OCI-M2 (cell line): ENCODE data around the gene HYI.
A peak's percentile ranks its signal among the peaks of the same experiment; 100 is the strongest.
"Not testable (repeated sequence)": the region's sequence is repeated elsewhere in the genome, so short reads cannot be mapped to it uniquely, and the experiment has no call there.

Experiments used
- DNase-seq: peaks from one replicate; lab custom pipeline; 2025; ENCODE audit not compliant: unreplicated experiment; lab: John Stamatoyannopoulos, UW

The HYI gene

DNA sequence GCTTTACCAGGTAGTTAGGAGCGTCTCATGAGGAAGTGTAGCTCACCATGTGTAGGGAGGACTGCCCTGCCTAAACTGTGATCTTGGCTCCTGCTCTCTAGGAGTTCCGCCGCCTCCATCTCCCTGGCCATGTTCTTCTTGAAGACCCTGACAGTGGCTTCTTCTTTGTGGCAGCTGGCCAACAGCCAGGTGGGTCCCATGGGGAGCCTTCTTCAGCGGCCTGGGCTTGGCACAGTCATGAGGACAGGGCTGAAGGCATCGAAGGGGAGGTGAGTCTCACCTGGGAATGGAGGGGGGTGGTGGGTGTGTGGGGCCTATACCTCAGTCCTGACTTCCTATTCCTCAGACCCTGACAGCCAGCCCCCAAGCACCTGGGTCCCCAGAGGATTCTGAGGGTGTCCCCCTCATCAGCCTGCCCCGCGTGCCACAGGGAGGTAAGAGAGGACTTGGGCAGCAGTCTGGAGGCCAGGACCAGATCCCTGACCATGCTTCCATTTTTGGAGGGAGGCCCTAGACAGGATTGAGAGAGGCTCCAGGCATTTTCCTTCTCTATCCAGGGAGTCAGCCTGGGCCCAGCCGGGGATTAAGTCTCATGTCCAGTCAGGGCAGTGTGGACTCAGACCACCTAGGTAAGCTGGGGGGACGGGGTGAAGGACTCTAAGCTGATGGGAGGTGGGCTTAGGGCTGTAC lies 21.4 kb downstream of the HYI start:
- no peak for DNase-seq

DNA sequence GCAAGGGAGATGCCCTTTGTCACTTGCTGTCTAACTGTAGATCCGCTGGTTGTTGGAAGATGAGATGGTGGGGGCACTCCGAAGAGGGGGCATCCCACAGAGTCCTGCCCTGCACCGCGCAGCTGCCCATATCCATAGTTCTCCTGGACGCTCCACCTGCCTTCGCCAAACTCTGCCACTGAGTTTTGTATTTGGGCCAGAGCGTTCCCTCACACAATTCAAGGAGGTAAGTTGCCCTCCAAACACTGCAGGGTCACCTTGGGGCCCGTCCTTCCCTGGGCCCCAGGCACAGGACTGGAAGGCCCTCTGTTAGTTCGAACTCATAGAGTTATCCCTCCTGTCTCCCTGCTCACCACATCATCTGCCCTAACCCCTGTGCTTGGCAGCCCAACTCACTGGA lies 22.1 kb downstream of the HYI start:
- DNase-seq: no peak

DNA sequence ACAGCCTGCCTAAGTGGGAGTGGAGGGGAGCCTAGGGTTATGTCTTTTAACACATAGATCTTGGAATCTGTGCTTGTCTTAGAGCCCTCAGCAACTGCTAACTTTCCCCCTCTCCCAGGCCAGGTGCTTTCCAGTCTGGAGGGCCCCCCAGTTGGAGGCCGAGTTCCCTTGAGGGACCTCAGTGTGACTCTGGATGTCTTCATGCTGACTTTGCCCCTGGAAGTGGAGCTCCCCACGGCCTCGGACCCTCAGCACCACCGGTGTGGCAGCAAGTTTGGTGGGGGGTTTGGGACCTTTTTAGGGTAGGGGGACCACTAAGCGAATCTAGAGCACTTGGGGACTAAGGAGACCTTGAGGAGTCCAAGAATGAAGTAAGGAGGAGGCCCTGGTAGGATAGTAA lies 22.9 kb downstream of the HYI start:
- DNase-seq: no peak

- DNase-seq: no peak
Observed at GRCh38 chr1:43427941-43428340, 25.8 kb downstream of the HYI start.

GRCh38 chr1:43427524-43427923 lies 26.2 kb downstream of the HYI start:
- DNase-seq: no peak

DNA sequence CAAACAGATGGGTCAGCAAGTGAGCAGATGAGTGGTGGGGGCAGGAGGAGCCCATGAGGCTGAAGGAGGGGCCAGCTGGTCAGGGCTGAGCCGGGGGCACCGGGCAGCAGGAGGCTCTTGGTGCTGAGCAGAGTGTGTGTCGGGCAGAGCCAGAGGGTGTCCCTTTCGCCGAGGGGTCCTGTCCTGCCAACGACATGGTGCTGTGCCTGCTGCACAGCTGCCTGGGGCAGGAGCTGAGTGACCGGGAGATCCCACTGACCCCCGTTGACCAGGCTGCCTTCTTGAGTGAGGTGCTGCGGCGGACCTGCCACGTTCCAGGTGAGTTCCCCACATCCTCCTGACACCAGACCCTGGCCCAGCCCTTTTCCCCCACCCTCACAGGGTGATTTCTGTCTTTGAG lies 27.5 kb downstream of the HYI start:
- DNase-seq: no peak

DNA sequence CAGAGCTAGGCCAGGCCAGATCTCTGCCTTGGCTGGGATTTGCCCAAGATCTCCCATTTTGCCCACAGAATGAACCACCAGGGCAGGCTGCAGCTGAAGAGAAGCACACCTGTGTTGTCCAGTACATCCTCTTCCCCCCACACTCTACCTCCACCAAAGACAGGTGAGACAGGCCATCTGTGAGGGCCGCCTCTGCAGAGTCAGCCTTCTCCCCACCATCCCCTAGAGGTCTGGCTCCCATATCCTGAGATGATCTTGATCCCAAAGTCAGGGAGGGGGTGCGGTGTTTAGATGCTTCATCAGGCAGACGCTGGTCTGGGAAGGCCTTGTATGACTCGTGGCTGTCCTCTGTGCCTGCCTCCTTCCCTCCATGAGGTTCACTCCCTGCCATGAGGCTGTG lies 28.7 kb downstream of the HYI start:
- no peak for DNase-seq

GRCh38 chr1:43423672-43424550 lies 29.8 kb downstream of the HYI start:
- DNase-seq: no peak

DNA sequence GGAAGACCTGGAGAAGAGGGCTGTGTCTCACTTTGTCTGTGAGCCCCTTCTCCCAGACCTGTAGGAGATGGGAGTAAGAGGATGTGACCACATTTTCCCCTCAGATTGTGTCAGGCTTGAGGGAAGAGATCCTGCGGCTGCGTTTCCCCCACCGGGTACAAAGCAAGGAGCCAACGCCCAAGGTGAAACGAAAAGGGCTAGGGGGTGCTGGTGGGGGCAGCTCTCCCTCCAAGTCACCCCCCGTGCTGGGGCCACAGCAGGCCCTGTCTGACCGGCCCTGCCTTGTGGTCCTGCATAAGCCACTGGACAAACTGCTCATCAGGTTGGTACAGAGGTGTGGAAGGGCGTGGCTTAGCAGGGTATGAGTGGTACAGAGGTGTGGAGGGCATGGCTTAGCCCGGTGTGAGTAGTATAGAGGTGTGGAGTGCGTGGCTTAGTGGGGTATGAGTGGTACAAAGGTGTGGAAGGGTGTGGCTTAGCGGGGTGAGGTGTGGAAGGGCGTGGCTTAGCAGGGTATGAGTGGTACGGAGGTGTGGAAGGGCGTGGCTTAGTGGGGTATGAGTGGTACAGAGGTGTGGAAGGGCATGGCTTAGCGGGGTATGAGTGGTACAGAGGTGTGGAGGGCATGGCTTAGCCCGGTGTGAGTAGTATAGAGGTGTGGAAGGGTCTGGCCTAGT lies 30.6 kb downstream of the HYI start:
- DNase-seq: no peak

- DNase-seq: no peak
Observed at GRCh38 chr1:43421976-43422750, 31.6 kb downstream of the HYI start.

GRCh38 chr1:43421396-43421795 lies 32.3 kb downstream of the HYI start:
- DNase-seq: no peak

GRCh38 chr1:43420874-43421273 lies 32.9 kb downstream of the HYI start:
- no peak for DNase-seq

DNA sequence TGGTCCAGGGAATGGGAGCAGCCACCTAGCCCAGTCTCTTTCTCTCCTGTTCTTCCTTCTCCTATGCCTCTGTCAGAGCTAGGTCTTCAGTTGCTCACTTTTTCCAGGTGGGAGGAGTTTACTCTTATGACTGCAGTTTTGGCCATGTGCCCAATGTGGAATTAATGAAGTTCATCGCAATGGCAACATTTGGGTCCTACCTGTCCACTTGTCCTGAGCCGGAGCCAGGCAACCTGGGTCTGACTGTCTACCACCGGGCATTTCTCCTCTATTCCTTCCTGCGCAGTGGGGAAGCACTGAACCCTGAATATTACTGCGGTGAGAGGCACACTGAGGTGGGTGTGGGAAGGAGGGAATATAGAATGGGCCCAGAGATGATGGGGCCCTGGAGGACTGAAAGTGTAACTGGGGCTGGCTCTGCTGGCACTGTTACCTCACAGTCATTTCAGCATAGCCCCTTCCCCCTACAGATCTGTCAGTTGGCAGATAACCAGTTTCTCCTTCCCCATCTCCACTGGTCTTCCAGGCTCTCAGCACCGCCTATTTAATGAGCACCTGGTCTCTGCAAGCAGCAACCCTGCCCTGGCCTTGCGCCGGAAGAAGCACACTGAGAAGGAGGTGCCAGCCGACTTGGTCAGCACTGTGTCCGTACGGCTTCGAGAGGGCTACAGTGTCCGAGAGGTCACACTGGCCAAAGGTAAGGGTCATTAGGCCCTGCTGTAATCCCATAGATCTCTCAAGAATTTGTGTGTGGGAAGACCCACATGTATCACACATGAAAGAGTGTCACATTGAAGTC lies 33.9 kb downstream of the HYI start:
- DNase-seq: no peak

- no peak for DNase-seq
Observed at GRCh38 chr1:43418858-43419257, 34.9 kb downstream of the HYI start.

DNA sequence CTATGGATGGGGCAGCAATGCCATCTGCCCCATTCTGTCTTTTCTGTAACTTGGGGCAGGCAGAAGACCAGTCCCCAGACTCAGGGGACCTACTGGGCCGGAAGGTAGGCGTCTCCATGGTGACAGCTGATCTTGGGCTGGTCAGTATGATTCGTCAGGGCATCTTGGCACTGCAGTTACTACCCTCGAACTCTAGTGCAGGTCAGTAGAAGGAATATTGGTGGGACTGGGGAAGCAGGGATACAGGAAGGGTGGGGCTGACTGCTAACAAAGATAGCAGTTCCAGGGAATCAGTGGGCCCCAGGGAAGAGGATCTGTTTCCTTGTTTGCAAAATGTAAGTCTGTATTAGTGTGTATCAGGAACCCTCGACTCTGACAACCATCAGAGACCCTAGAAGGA lies 37.8 kb downstream of the HYI start:
- DNase-seq: no peak

DNA sequence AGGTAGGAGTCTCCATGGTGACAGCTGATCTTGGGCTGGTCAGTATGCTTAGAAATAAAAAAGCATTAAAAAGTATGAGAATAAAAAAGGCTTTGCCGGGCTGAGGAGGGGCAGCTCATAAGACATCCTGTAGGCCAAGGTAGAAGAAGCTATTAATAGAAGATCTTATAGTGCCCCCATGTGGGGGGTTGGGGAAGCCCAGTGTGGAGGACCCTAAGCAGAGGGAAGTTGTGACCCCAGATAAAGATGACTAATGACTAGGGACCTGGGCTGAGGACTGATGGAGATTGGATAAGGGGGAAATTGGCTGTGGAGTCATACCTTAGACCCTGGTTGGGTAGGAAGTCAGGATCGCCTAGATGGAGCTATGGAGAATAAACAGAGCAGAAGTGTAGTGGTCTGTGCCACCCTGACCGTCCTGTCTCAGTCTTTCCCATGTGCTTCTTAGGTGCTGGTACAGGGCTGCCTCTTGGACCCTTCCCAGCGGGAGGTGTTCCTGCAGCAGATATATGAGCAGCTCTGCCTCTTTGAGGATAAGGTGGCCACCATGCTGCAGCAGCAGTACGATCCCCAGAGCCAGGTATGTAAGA lies 39.0 kb downstream of the HYI start:
- peak; percentile 47 for DNase-seq

DNA sequence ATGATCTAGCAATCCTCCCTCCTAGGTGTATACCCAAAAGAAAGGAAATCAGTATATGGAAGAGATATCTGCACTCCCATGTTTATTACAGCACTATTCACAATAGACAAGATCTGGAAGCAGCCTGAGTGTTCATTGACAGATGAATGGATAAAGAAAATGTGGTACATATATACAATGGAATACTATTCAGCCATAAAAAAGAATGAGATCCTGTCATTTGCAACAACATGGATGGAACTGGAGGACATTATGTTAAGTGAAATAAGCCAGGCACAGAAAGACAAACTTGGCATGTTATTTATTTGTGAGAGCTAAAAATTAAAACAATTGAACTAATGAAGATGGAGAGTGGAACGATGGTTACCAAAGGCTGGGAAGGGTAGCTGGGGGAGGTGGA lies 40.3 kb downstream of the HYI start:
- not testable (repeated sequence) for DNase-seq

- DNase-seq: no peak
Observed at GRCh38 chr1:43410571-43410970, 43.2 kb downstream of the HYI start.

GRCh38 chr1:43405876-43406234 lies 47.9 kb downstream of the HYI start:
- DNase-seq: no peak

DNA sequence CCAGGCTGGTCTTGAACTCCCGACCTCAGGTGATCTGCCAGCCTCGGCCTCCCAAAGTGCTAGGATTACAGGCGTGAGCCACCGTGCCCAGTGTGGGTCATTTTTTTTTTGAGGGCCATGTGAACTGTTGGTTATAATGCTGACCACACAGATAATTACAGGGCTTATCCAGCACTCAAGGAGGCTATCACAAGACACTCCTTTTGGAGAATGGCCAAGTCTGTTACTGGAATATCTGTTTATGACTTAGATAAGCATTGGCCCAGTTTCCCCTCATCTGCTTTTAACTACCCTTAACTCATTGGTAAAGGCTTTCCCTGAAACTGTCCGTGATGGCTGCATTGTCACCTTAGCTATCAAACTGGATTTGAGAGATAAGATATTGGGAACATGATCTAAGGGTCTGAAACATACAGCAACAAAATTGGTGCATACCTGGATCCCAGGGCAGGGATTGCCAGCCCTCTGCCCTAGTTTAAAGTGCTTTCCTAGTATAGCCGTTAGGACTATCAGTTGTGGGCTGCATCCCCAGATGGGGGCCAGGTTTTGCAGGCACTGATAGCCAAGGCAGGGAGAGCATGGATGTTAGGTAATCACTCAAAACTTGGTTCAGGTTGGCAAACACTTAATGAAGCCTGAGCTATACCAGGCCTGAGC lies 48.4 kb downstream of the HYI start:
- DNase-seq: peak; percentile 44
